ENCODE measurements around the gene NCAPG2. TPM values are rescaled to one million over a fixed set of nuclear protein-coding genes. Genes with fewer than 3 reads are reported as not detected.

The NCAPG2 gene
- total RNA-seq, 6 experiments from 2014 or later, result 2.7 to 4.8 (median 4.2) TPM

DNA sequence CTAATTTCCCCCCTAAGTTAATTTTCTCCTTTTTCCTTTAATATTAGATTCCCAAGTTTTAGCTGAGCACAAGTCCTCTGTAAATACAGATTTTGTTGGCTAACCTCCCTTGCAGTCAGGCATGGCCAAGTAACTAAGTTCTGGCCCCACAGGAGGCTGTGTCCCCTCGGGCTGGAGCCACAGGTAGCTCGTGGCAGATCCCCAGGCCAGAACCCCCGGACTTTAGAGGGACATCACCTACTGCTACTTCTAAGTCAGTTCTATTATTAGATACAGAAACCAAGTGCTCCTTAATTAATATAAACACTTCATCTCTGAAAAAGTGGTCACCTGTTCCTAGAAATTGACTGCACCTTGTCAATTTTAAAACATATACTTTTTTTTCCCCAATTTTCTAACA lies 46.1 kb upstream of the NCAPG2 start:
- H3K27ac ChIP-seq, result no peak overlapping the region
- H3K9me3 ChIP-seq, result no peaks in the 10 kb centered on the region
- H3K4me3 ChIP-seq, result no peak overlapping the region
- DNase-seq, result no peak
- intact Hi-C loops (cut with DNase I), result no loop called here
- TF ChIP-seq, protein P1, sequence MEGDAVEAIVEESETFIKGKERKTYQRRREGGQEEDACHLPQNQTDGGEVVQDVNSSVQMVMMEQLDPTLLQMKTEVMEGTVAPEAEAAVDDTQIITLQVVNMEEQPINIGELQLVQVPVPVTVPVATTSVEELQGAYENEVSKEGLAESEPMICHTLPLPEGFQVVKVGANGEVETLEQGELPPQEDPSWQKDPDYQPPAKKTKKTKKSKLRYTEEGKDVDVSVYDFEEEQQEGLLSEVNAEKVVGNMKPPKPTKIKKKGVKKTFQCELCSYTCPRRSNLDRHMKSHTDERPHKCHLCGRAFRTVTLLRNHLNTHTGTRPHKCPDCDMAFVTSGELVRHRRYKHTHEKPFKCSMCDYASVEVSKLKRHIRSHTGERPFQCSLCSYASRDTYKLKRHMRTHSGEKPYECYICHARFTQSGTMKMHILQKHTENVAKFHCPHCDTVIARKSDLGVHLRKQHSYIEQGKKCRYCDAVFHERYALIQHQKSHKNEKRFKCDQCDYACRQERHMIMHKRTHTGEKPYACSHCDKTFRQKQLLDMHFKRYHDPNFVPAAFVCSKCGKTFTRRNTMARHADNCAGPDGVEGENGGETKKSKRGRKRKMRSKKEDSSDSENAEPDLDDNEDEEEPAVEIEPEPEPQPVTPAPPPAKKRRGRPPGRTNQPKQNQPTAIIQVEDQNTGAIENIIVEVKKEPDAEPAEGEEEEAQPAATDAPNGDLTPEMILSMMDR (IDR thresholded peaks at IDR 0.05), result no peak
- no peak for ATAC-seq
- no peaks in the 10 kb centered on the region for H3K27me3 ChIP-seq
- no peaks in the 10 kb centered on the region for H3K4me1 ChIP-seq
- 97% methylated on average over 3 of the region's 3 CpGs for WGBS (ENCODE audit: insufficient coverage, low coverage, low lambda C conversion rate, missing lambda C conversion rate)
- H3K36me3 ChIP-seq, result peaks cover 0 to 12% (median 2%) of the 10 kb centered on the region in 4 donors

- no peaks in the 10 kb centered on the region for H3K9me3 ChIP-seq
- no peak for DNase-seq
- TF ChIP-seq, protein P1 (IDR thresholded peaks at IDR 0.05), result no peak
- TF ChIP-seq POLR2A (IDR thresholded peaks at IDR 0.05), result no peak
- no peak overlapping the region for H3K4me3 ChIP-seq
- H3K27ac ChIP-seq, result no peak overlapping the region
- ATAC-seq, result no peak
- H3K27me3 ChIP-seq, result no peaks in the 10 kb centered on the region
- no peaks in the 10 kb centered on the region for H3K4me1 ChIP-seq
- intact Hi-C loops (cut with DNase I), result no loop called here
- 89% methylated on average over 5 of the region's 9 CpGs for WGBS (ENCODE audit: insufficient coverage, low coverage, low lambda C conversion rate, missing lambda C conversion rate)
- H3K36me3 ChIP-seq, result peaks cover 0 to 12% (median 2%) of the 10 kb centered on the region in 4 donors
These were observed 44.8 kb upstream of the NCAPG2 start for GRCh38 chr7:158749396-158749795.

DNA sequence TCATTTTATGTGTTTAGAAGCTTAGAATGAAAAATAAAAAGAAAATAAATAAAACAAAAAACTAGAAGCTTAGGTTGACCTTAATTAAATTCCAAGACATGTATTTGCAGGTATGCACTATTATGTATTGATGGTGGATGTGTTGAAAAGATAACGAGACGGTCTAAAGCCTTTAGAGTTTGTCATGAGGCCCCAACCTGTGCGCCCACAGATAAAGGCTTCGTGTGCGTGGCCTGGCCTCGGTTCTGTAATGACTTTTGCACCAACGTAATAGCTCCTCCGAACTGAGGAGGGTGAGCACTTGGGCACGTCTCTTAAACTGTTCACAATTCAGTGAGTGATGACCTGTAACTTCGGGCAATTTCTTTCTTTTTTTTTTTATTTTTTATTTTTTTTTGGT lies 43.7 kb upstream of the NCAPG2 start:
- H3K4me3 ChIP-seq, result no peak overlapping the region
- intact Hi-C loops (cut with DNase I), result no loop called here
- WGBS (ENCODE audit: insufficient coverage, low coverage, low lambda C conversion rate, missing lambda C conversion rate), result 81% methylated on average over 10 of the region's 10 CpGs
- no peak for DNase-seq
- no peak overlapping the region for H3K27ac ChIP-seq
- TF ChIP-seq, protein P1 (IDR thresholded peaks at IDR 0.05), result no peak
- no peak for TF ChIP-seq POLR2A (IDR thresholded peaks at IDR 0.05)
- ATAC-seq, result no peak
- peaks cover 0 to 16% (median 2%) of the 10 kb centered on the region in 4 donors for H3K36me3 ChIP-seq
- no peaks in the 10 kb centered on the region for H3K9me3 ChIP-seq
- no peaks in the 10 kb centered on the region for H3K27me3 ChIP-seq
- no peaks in the 10 kb centered on the region for H3K4me1 ChIP-seq

DNA sequence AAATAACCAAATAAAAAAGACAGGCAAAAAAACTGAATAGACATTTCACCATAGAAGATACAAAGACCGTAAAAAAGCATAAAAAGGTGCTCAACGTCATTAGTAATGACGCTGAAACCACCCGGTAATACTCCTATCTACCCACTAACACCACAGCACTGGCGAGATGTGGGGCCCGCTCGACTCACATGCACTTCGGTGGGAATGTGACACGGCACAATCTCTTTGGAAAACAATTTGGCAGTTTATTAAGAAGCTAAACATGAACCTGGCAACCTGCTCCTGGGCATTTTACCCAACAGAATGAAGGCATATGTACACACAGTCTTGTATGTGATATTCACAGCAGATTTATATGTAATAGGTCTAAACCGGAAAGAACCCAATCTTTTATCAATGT lies 42.8 kb upstream of the NCAPG2 start:
- Histone ChIP-seq H3K4me3 (no peak overlapping the region), H3K4me1 (no peaks in the 10 kb centered on the region), H3K9me3 (no peaks in the 10 kb centered on the region), H3K36me3 (peaks cover 0 to 24% (median 2%) of the 10 kb centered on the region in 4 donors), H3K27me3 (no peaks in the 10 kb centered on the region), H3K27ac (no peak overlapping the region)
- 81% methylated on average over 8 of the region's 10 CpGs for WGBS (ENCODE audit: insufficient coverage, low coverage, low lambda C conversion rate, missing lambda C conversion rate)
- DNase-seq (no peak), ATAC-seq (no peak)
- intact Hi-C loops (cut with DNase I), result no loop called here
- TF ChIP-seq, protein P1 (IDR thresholded peaks at IDR 0.05), result no peak
- TF ChIP-seq POLR2A (IDR thresholded peaks at IDR 0.05), result no peak

- peaks cover 0 to 28% (median 4%) of the 10 kb centered on the region in 4 donors for H3K36me3 ChIP-seq
- intact Hi-C loops (cut with DNase I), result no loop called here
- H3K9me3 ChIP-seq, result no peaks in the 10 kb centered on the region
- 80% methylated on average over 1 of the region's 9 CpGs for WGBS (ENCODE audit: insufficient coverage, low coverage, low lambda C conversion rate, missing lambda C conversion rate)
- ATAC-seq (no peak), DNase-seq (no peak)
- no peak for TF ChIP-seq POLR2A (IDR thresholded peaks at IDR 0.05)
- H3K4me1 ChIP-seq, result no peaks in the 10 kb centered on the region
- no peak overlapping the region for H3K27ac ChIP-seq
- H3K27me3 ChIP-seq, result no peaks in the 10 kb centered on the region
- no peak overlapping the region for H3K4me3 ChIP-seq
These were observed 42.4 kb upstream of the NCAPG2 start for GRCh38 chr7:158746957-158747356.
